Pulmonary artery endothelial cell (primary cell): ENCODE results near the gene CRYBG2. TPM values are rescaled to one million over a fixed set of nuclear protein-coding genes. Genes with fewer than 3 reads are reported as not detected.
"Not testable (repeated sequence)": the region's sequence is repeated elsewhere in the genome, so short reads cannot be mapped to it uniquely, and the experiment has no call there.

Source experiments
- DNase-seq: peaks from one replicate; pipeline ENCODE4 v3.0.0-alpha.2; 2011; ENCODE audit warnings: low read depth, low spot score
- total RNA-seq: library from RNA; depleted of rRNA; stranded (reverse); fragments of >200 nt; gene quantifications from 2 replicates; pipeline ENCODE4 v1.2.3, GENCODE V29; 2014

The CRYBG2 gene
- total RNA-seq, 1 donor from 2014 or later, result not detected

- no peak for DNase-seq
Observed at GRCh38 chr1:26349877-26350244, 4.1 kb downstream of the CRYBG2 start.

- DNase-seq, result no peak
Observed at GRCh38 chr1:26349188-26349876, 4.6 kb downstream of the CRYBG2 start.

- DNase-seq, result no peak
Observed at GRCh38 chr1:26346274-26347033, 7.5 kb downstream of the CRYBG2 start.

- DNase-seq, result no peak
Observed at GRCh38 chr1:26345718-26346117, 8.2 kb downstream of the CRYBG2 start.

- no peak for DNase-seq
Observed at GRCh38 chr1:26344147-26344920, 9.6 kb downstream of the CRYBG2 start.

- no peak for DNase-seq
Observed at GRCh38 chr1:26340047-26340481, 13.9 kb downstream of the CRYBG2 start.

- DNase-seq, result no peak
Observed at GRCh38 chr1:26338670-26339069, 15.3 kb downstream of the CRYBG2 start.

GRCh38 chr1:26337625-26338024 is 16.3 kb downstream of the CRYBG2 start:
- DNase-seq, result no peak

GRCh38 chr1:26337206-26337535 is 16.8 kb downstream of the CRYBG2 start:
- DNase-seq, result no peak

- no peak for DNase-seq
Observed at GRCh38 chr1:26336477-26337205, 17.3 kb downstream of the CRYBG2 start.

GRCh38 chr1:26335774-26336476 is 18.0 kb downstream of the CRYBG2 start:
- DNase-seq, result no peak

- DNase-seq, result not testable (repeated sequence)
Observed at GRCh38 chr1:26333312-26333711, 20.6 kb downstream of the CRYBG2 start.

GRCh38 chr1:26330276-26330675 is 23.7 kb downstream of the CRYBG2 start:
- DNase-seq, result no peak

- DNase-seq, result not testable (repeated sequence)
Observed at GRCh38 chr1:26329380-26329779, 24.6 kb downstream of the CRYBG2 start.

GRCh38 chr1:26328597-26328996 is 25.3 kb downstream of the CRYBG2 start:
- no peak for DNase-seq

GRCh38 chr1:26327956-26328362 is 26.0 kb downstream of the CRYBG2 start:
- DNase-seq, result no peak

- no peak for DNase-seq
Observed at GRCh38 chr1:26324550-26324949, 29.4 kb downstream of the CRYBG2 start.

- no peak for DNase-seq
Observed at GRCh38 chr1:26323382-26323781, 30.5 kb downstream of the CRYBG2 start.

- DNase-seq, result no peak
Observed at GRCh38 chr1:26322042-26322331, 31.9 kb downstream of the CRYBG2 start.

- DNase-seq, result peak; percentile 47
Observed at GRCh38 chr1:26321315-26322041, 32.5 kb downstream of the CRYBG2 start.

GRCh38 chr1:26320896-26321295 is 33.0 kb downstream of the CRYBG2 start:
- DNase-seq, result no peak
